Panc1 (cell line): Measurements from ENCODE around the gene PCDHGA5. TPM values are rescaled to one million over a fixed set of nuclear protein-coding genes. Genes with fewer than 3 reads are reported as not detected.

ENCODE experiments used
- ATAC-seq: fragments of 200-7000 bp; cut with Tn5 transposase; 2 replicates; pipeline ENCODE4 v1.9.1; 2020; ENCODE audit warnings: mild to moderate bottlenecking, moderate library complexity
- BruUV-seq: library from RNA; stranded (reverse); fragments of 400-500 nt; replicated peaks from 2 replicates; lab custom pipeline; 2021; lab: Mats Ljungman, UMichigan
- CTCF ChIA-PET: fragments of 300-600 bp; sonication (Branson Sonifier 250); formaldehyde crosslinking; loops from one replicate; lab custom pipeline; 2022; ENCODE audit warnings: antibody characterized with exemption; lab: Charles Lee
- POLR2A ChIA-PET: fragments of 300-600 bp; sonication (Branson Sonifier 250); formaldehyde crosslinking; loops from one replicate; lab custom pipeline; 2022; ENCODE audit warnings: antibody characterized with exemption; lab: Charles Lee
- DNase-seq: peaks from one replicate; pipeline ENCODE4 v3.0.0-alpha.2; 2010; ENCODE audit warnings: low read depth, low spot score
- H3K27ac ChIP-seq: 2 replicates; pipeline ENCODE4 v1.5.1; 2011; ENCODE audit warnings: mild to moderate bottlenecking, low read length, inconsistent platforms
- H3K27me3 ChIP-seq: fragments of 200-500 bp; sonication (Bioruptor generic); 2 replicates; pipeline ENCODE4 v1.6.0; 2014; ENCODE audit warnings: low read length, inconsistent platforms; ENCODE audit not compliant: control insufficient read depth, insufficient read depth
- H3K36me3 ChIP-seq: fragments of 200-500 bp; sonication (Bioruptor generic); 2 replicates; pipeline ENCODE4 v1.5.1; 2014; ENCODE audit warnings: inconsistent platforms, mild to moderate bottlenecking, low read length, moderate library complexity; ENCODE audit not compliant: control insufficient read depth, insufficient read depth
- H3K4me1 ChIP-seq: 2 replicates; pipeline ENCODE4 v1.5.1; 2011; ENCODE audit warnings: inconsistent platforms, mild to moderate bottlenecking, low read length, moderate library complexity; ENCODE audit not compliant: control insufficient read depth, insufficient read depth
- H3K4me3 ChIP-seq, 2 experiments: 2 replicates each; pipeline ENCODE4 v1.5.1; 2011 to 2012; ENCODE audit warnings: low read depth in 2 of 2, low read length in 2 of 2, mild to moderate bottlenecking in 2 of 2, inconsistent platforms in 1 of 2, moderate library complexity in 1 of 2
- H3K9me3 ChIP-seq: fragments of 200-500 bp; sonication (Bioruptor generic); 2 replicates; pipeline ENCODE4 v1.5.1; 2014; ENCODE audit warnings: low read depth, mild to moderate bottlenecking, inconsistent platforms, low read length, moderate library complexity; ENCODE audit not compliant: control insufficient read depth, insufficient read depth
- CTCF ChIP-seq: fragments of 450-650 bp; IDR thresholded peaks from 2 replicates; pipeline ENCODE4 v1.5.1; 2017; ENCODE audit warnings: mild to moderate bottlenecking
- POLR2AphosphoS5 ChIP-seq: IDR thresholded peaks from 2 replicates; pipeline ENCODE4 v1.6.1; 2012; ENCODE audit warnings: mild to moderate bottlenecking, low read depth, low read length, moderate library complexity
- REST ChIP-seq, 2 experiments: IDR thresholded peaks; 2 replicates each; pipeline ENCODE4 v1.6.1; 2011 to 2012; ENCODE audit warnings: low read depth in 2 of 2, control low read depth in 1 of 2, low read length in 1 of 2, mild to moderate bottlenecking in 1 of 2, moderate library complexity in 1 of 2; ENCODE audit not compliant: insufficient read depth in 1 of 2
- SIN3A ChIP-seq: IDR thresholded peaks from 2 replicates; pipeline ENCODE4 v1.6.1; 2012; ENCODE audit warnings: low read depth, mild to moderate bottlenecking, low read length, moderate library complexity, borderline replicate concordance; ENCODE audit not compliant: insufficient read depth
- TCF7L2 ChIP-seq: IDR thresholded peaks from 2 replicates; pipeline ENCODE4 v1.6.1; 2011; ENCODE audit warnings: mild to moderate bottlenecking, low read depth, low read length, inconsistent platforms
- in situ Hi-C: cut with HindIII; loops from 2 replicates; pipeline ENCODE4 v1.10.0; 2016; ENCODE audit warnings: low sequenced_read_pairs, low pct_unique_long_range_greater_than_20kb
- intact Hi-C: fragments of 100-400 bp; cut with micrococcal nuclease; formaldehyde crosslinking; loops from one replicate; pipeline ENCODE4 v1.10.0; 2022; ENCODE audit not compliant: unreplicated experiment
- total RNA-seq: library from RNA; stranded (reverse); gene quantifications from one replicate; pipeline ENCODE4 v1.2.1, GENCODE V29; 2021; ENCODE audit not compliant: unreplicated experiment

The PCDHGA5 gene
- total RNA-seq, 1 experiment from 2014 or later = 0.67 TPM

GRCh38 chr5:141371572-141372475 is 7.9 kb downstream of the PCDHGA5 start:
- Histone ChIP-seq H3K4me3 (no peak overlapping the region), H3K27ac (no peak overlapping the region), H3K4me1 (no peaks in the 10 kb centered on the region), H3K36me3 (no peaks in the 10 kb centered on the region), H3K9me3 (peaks cover 7% of the 10 kb centered on the region; the same call in 1 of the 2 replicates), H3K27me3 (no peaks in the 10 kb centered on the region)
- CTCF ChIA-PET = no interaction called here
- DNase-seq (no peak), ATAC-seq (no peak)
- no TSS peak for BruUV-seq
- TF ChIP-seq POLR2AphosphoS5 (no peak), TCF7L2 (no peak), SIN3A (no peak), REST (IDR thresholded peaks at IDR 0.05; ENCODE audit: insufficient read depth in 1 of 2, low read depth in 2 of 2, low read length in 1 of 2) (no peak), CTCF (no peak)
- in situ Hi-C loops (no loop called here), intact Hi-C loops (no loop called here)
- POLR2A ChIA-PET = no interaction called here

- POLR2A ChIA-PET = interaction anchor here (0.6 kb wide), 2 partner anchors 57 to 861 kb away, joined by 4 read pairs; no protein-coding TSS in a partner anchor
- Histone ChIP-seq H3K36me3 (no peaks in the 10 kb centered on the region), H3K27me3 (no peaks in the 10 kb centered on the region), H3K27ac (no peak within 1 kb of the TSS), H3K4me1 (no peaks in the 10 kb centered on the region), H3K4me3 (no peak within 1 kb of the TSS), H3K9me3 (peaks cover 7% of the 10 kb centered on the region; the same call in 1 of the 2 replicates)
- TF ChIP-seq POLR2AphosphoS5 (no peak), TCF7L2 (no peak), SIN3A (no peak), REST (IDR thresholded peaks at IDR 0.05; ENCODE audit: insufficient read depth in 1 of 2, low read depth in 2 of 2, low read length in 1 of 2) (no peak), CTCF (no peak)
- intact Hi-C loops = no loop called here
- CTCF ChIA-PET = no interaction called here
- DNase-seq (no peak), ATAC-seq (no peak)
- BruUV-seq = no TSS peak
- in situ Hi-C loops = no loop called here
Observed at GRCh38 chr5:141373673-141374317, 9.8 kb downstream of the PCDHGA5 start, which contains the start of gene PCDHGA6. TSS of gene PCDHGA6 (plus strand) at chr5:141373891. CDS start at chr5:141374084, 193 bp downstream.
